HS-27A (cell line): ENCODE measurements around the gene KRTAP5-2.
"Not testable (repeated sequence)": the region's sequence is repeated elsewhere in the genome, so short reads cannot be mapped to it uniquely, and the experiment has no call there.

Source experiments
- DNase-seq: peaks from one replicate; pipeline ENCODE4 v3.0.0-alpha.2; 2012; ENCODE audit warnings: low read depth, missing footprints

Gene KRTAP5-2

GRCh38 chr11:1597994-1598380 lies at the start of gene KRTAP5-2:
Gene KRTAP5-2 (minus strand): TSS chr11:1598294. CDS start chr11:1598250, 44 bp downstream.
- no peak for DNase-seq

GRCh38 chr11:1646540-1646939 lies 48.4 kb upstream of the KRTAP5-2 start:
- DNase-seq: not testable (repeated sequence)

GRCh38 chr11:1645357-1645821 lies 47.3 kb upstream of the KRTAP5-2 start:
- no peak for DNase-seq

- no peak for DNase-seq
Measured at GRCh38 chr11:1644601-1645356, 46.7 kb upstream of the KRTAP5-2 start.

GRCh38 chr11:1643146-1643690 lies 45.1 kb upstream of the KRTAP5-2 start:
- DNase-seq: no peak

GRCh38 chr11:1642288-1643145 lies 44.4 kb upstream of the KRTAP5-2 start:
- no peak for DNase-seq

GRCh38 chr11:1641096-1641495 lies 43.0 kb upstream of the KRTAP5-2 start:
- DNase-seq: no peak

- no peak for DNase-seq
Measured at GRCh38 chr11:1640076-1640946, 42.2 kb upstream of the KRTAP5-2 start.

- no peak for DNase-seq
Measured at GRCh38 chr11:1639666-1640065, 41.6 kb upstream of the KRTAP5-2 start.

- DNase-seq: no peak
Measured at GRCh38 chr11:1639102-1639620, 41.1 kb upstream of the KRTAP5-2 start.

GRCh38 chr11:1638344-1638743 lies 40.2 kb upstream of the KRTAP5-2 start:
- DNase-seq: no peak

GRCh38 chr11:1637628-1638027 lies 39.5 kb upstream of the KRTAP5-2 start:
- DNase-seq: no peak

- DNase-seq: no peak
Measured at GRCh38 chr11:1636291-1636950, 38.3 kb upstream of the KRTAP5-2 start.

- no peak for DNase-seq
Measured at GRCh38 chr11:1633864-1634263, 35.8 kb upstream of the KRTAP5-2 start.

GRCh38 chr11:1632053-1632714 lies 34.1 kb upstream of the KRTAP5-2 start:
- no peak for DNase-seq

GRCh38 chr11:1631066-1631568 lies 33.0 kb upstream of the KRTAP5-2 start:
- DNase-seq: no peak

GRCh38 chr11:1630271-1630670 lies 32.2 kb upstream of the KRTAP5-2 start:
- DNase-seq: no peak

- DNase-seq: no peak
Measured at GRCh38 chr11:1629326-1630185, 31.5 kb upstream of the KRTAP5-2 start, which contains the start of gene KRTAP5-5. Gene KRTAP5-5 (plus strand): TSS chr11:1629775. CDS start chr11:1629841, 66 bp downstream.
